Measurements from ENCODE around the gene XPNPEP1. TPM values are rescaled to one million over a fixed set of nuclear protein-coding genes. Genes with fewer than 3 reads are reported as not detected.

Gene XPNPEP1
- total RNA-seq, 2 experiments from 2014 or later = 52.2 to 52.6 TPM

DNA sequence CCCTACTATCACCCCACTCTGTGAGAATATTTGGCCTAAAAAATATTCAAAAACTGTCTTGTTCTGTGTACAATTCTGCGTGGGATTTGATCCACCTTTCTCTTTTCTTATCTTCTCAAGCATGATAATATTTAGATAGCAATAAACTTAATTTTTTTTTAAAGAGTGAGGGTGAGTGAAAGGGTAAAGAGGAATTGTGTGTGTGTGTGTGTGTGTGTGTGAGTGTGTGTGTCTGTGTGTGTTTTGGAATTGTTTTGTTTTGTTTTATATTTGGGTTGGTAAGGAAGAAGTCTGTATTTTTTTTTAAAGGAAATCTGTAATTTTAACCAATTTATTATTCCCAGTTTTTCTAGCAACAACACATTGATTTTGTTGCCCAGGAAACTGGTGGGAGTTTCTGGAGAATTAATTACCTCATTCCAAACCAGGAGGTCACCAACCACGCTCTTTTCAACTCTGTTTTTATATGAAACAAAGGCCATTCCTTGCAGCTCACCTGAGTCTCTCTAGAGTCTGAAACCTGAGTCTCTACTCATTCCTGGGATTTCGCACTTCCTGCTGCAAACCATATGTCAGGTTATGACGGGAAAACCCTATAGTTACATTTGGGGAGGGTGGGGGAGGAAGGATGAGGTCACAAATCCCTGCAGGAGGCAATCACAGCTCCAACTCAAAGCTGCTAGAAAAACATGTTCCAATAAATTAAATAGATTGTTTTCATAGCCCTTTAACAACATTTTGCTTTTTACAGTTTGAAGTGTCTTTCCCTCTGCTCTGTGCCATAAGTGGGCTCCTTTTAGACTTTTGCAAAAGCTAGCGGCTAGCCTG, 38.1 kb upstream of the XPNPEP1 start:
- Mint-ChIP-seq H3K4me3 (no peak overlapping the region), H3K27me3 (ENCODE audit: low read depth) (no peaks in the 10 kb centered on the region), H3K36me3 (ENCODE audit: low read depth) (no peaks in the 10 kb centered on the region), H3K9me3 (no peaks in the 10 kb centered on the region), H3K4me1 (ENCODE audit: low read depth) (peaks cover 2% of the 10 kb centered on the region), H3K27ac (no peak overlapping the region)
- DNase-seq = no peak
- intact Hi-C loops (cut with micrococcal nuclease) = no loop called here
- CTCF ChIA-PET = no interaction called here

DNA sequence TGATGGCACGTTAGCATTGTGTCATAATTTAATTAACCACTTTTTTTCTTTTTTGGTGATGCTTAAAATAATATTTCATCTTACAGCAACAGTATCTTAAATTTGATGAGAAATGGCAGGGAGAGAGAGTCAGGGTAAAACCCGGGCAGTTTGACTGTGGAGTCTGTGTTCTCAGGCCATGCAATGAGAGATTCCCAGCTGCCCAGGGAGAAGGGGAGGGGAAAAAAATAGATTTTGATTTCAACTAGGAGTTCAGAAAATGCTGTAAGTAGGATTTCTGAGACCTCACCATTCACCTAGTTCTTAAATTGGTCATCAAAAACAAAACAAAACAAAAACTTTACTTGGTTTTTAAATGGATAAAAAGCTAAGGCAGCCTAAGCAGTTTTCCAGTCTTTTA, 37.4 kb upstream of the XPNPEP1 start:
- intact Hi-C loops (cut with micrococcal nuclease) = no loop called here
- CTCF ChIA-PET = no interaction called here
- Mint-ChIP-seq H3K9me3 (no peaks in the 10 kb centered on the region), H3K36me3 (ENCODE audit: low read depth) (no peaks in the 10 kb centered on the region), H3K4me3 (no peak overlapping the region), H3K27ac (no peak overlapping the region), H3K27me3 (ENCODE audit: low read depth) (no peaks in the 10 kb centered on the region), H3K4me1 (ENCODE audit: low read depth) (peaks cover 2% of the 10 kb centered on the region)
- DNase-seq = no peak

DNA sequence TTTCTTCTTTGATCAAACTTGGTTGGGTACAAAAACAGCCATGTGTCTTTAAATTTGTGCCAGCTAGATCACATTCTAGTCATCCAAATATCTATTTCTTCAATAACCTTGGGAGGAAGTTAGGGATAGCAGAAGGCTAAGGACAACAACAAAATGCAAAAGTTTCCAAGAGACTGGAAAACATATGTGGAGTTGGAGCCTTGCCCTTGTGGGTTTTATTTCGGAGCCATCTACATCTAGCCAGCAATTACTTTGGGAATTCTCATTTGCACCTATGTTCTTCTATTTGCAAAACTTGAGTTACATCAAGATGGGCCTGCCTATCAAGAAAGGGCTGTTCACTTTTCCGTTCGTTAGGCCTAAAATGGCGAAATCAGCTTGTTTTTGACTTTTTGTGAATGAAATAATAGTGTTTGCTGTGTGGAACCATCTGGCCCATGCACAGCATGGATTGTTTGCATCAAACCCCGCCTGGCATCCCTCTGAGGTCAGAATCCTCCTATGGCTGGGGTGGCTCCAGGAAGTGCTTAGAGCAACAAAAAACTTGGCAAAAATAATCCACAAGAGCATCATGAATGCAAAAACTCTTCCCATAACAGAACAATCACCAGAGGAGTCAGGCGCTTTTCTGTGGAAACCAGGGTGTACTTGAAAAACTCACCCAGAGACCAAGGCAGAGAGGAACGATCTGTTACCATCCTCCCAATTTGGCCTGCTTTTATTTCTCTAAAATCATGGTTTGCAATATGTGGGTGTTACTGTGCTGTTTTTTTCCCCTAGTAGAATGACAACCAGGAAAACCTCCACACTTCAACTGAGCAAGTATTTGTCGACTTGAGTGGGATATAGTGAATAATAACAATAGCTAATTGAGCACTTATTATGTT, 36.2 kb upstream of the XPNPEP1 start:
- Mint-ChIP-seq H3K27ac (no peak overlapping the region), H3K27me3 (ENCODE audit: low read depth) (no peaks in the 10 kb centered on the region), H3K4me1 (ENCODE audit: low read depth) (peaks cover 2% of the 10 kb centered on the region), H3K9me3 (no peaks in the 10 kb centered on the region), H3K4me3 (no peak overlapping the region), H3K36me3 (ENCODE audit: low read depth) (no peaks in the 10 kb centered on the region)
- intact Hi-C loops (cut with micrococcal nuclease) = no loop called here
- CTCF ChIA-PET = no interaction called here
- no peak for DNase-seq

DNA sequence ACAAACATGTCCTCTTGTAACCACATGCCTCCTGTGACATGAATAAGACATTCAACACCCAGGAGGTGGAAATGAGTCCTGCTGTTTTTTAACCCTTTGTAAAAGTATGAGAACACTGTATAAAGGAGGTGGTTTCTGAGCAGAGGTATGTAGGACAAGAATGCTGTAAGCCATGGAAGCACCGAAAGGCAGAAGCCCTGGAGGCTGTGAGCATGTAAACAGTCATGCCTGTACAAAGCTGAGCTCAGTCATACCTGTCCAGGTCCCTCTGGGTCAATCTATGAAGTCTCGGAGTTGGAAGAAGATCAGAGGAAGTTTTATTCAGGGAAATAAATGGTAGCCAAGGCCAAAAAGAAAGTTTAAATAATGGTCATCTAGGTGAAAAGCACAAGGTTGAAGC, 34.7 kb upstream of the XPNPEP1 start:
- Mint-ChIP-seq H3K27ac (no peak overlapping the region), H3K4me3 (no peak overlapping the region), H3K9me3 (no peaks in the 10 kb centered on the region), H3K27me3 (ENCODE audit: low read depth) (no peaks in the 10 kb centered on the region), H3K4me1 (ENCODE audit: low read depth) (peaks cover 2% of the 10 kb centered on the region), H3K36me3 (ENCODE audit: low read depth) (no peaks in the 10 kb centered on the region)
- intact Hi-C loops (cut with micrococcal nuclease) = no loop called here
- no peak for DNase-seq
- CTCF ChIA-PET = interaction anchor here (0.7 to 1.3 kb wide), 3 partner anchors 15 to 74 kb away, joined by 3 to 4 read pairs (median 3); no protein-coding TSS in a partner anchor

DNA sequence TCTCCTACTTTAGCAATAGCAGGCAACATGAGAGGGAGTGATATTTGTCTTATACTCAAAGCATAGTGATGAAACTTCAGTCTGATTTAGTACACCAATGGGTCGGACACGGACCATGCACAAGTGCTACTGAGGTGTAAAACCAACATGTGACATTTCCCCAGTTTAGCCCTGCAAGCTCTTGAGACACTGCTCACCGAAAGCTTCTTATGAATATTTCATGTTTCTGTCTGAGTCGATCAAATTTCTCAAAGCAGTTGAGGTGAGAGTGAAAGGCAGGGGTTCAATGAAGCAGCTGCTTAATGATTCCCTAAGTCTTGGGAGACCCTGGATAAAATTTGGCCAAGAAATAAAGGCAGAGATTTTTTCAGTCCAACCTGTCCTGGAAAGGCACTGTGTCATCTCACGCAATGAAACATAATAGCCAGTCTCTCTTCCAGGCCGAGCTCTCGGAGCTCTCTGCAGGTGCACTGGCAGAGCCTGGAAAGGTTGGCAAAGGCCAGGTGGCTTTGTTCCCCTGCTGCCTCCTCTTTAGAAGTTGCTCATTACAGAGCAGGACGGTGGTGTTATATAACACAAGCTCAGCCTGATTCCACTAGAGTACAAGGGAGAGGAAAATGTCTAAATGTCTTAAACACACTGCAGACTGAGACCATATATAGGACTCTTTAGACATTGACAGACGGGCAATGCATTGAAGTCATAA, 33.9 kb upstream of the XPNPEP1 start:
- Mint-ChIP-seq H3K4me1 (ENCODE audit: low read depth) (peaks cover 2% of the 10 kb centered on the region), H3K36me3 (ENCODE audit: low read depth) (no peaks in the 10 kb centered on the region), H3K27me3 (ENCODE audit: low read depth) (no peaks in the 10 kb centered on the region), H3K27ac (no peak overlapping the region), H3K4me3 (no peak overlapping the region), H3K9me3 (no peaks in the 10 kb centered on the region)
- CTCF ChIA-PET = interaction anchor here (0.6 to 1.6 kb wide), 8 partner anchors 18 to 165 kb away, joined by 3 to 7 read pairs (median 3); no protein-coding TSS in a partner anchor
- DNase-seq = no peak
- intact Hi-C loops (cut with micrococcal nuclease) = loop anchor here (2.0 kb wide), 1 partner anchor 72 kb away; no protein-coding TSS in a partner anchor

DNA sequence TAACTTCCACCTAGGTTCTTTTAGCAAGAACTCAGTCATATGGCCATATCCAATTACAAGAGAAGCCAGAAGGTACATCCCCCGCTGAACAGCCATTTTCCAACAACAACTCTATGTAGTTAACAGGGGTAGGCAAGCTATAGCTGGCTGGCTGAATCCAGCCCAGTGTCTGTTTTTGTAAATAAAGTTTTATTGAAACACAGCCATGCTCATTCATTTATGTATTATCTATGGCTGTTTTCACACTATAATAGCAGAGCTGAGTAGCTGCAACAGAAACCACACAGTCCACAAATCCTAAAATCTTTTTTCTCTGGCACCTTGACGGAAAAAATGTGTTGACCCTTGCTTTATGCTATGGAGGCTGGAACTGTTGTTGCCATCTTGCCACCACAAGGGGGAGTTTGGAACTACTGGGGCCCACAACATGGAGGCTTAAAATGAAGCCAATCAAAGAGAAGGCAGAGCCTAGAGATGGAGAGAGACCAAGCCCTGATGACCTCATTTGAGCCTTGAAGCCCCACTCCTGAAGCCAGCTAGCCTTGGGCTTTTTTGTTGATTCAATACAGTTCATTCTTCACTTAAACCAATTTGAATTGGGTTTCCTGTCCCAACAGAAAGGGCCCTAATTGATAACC, 33.3 kb upstream of the XPNPEP1 start:
- H3K27ac Mint-ChIP-seq = no peak overlapping the region
- no peaks in the 10 kb centered on the region for H3K27me3 Mint-ChIP-seq (ENCODE audit: low read depth)
- H3K36me3 Mint-ChIP-seq (ENCODE audit: low read depth) = no peaks in the 10 kb centered on the region
- peaks cover 2% of the 10 kb centered on the region for H3K4me1 Mint-ChIP-seq (ENCODE audit: low read depth)
- intact Hi-C loops (cut with micrococcal nuclease) = loop anchor here (2.0 kb wide), 1 partner anchor 72 kb away; no protein-coding TSS in a partner anchor
- H3K4me3 Mint-ChIP-seq = no peak overlapping the region
- H3K9me3 Mint-ChIP-seq = no peaks in the 10 kb centered on the region
- CTCF ChIA-PET = interaction anchor here (0.6 to 1.6 kb wide), 8 partner anchors 17 to 165 kb away, joined by 3 to 7 read pairs (median 3); no protein-coding TSS in a partner anchor
- DNase-seq = peak; percentile 45

DNA sequence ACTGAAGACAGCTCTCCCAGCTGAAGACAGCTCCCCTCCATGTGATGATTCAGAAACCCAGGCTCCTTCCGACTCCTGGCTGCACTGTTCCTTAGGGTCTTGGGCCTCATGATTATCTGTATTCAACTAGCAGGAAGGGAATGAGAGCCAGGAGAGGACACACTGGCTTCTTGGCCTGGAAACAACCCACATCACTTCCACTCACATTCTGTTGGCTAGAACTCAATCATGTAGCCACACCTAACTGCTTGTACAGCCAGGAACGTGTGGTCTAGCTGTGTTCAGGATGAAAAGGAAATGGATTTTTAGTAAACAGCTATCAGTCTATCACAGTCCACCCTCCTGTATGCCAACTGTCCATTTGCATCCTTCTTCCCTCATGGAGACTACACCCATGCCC, 30.5 kb upstream of the XPNPEP1 start:
- Mint-ChIP-seq H3K9me3 (no peaks in the 10 kb centered on the region), H3K27ac (no peak overlapping the region), H3K27me3 (ENCODE audit: low read depth) (no peaks in the 10 kb centered on the region), H3K36me3 (ENCODE audit: low read depth) (no peaks in the 10 kb centered on the region), H3K4me3 (no peak overlapping the region), H3K4me1 (ENCODE audit: low read depth) (peaks cover 2% of the 10 kb centered on the region)
- intact Hi-C loops (cut with micrococcal nuclease) = no loop called here
- DNase-seq = no peak
- CTCF ChIA-PET = interaction anchor here (0.6 to 1.5 kb wide), 7 partner anchors 19 to 841 kb away, joined by 3 to 5 read pairs (median 3); no protein-coding TSS in a partner anchor

DNA sequence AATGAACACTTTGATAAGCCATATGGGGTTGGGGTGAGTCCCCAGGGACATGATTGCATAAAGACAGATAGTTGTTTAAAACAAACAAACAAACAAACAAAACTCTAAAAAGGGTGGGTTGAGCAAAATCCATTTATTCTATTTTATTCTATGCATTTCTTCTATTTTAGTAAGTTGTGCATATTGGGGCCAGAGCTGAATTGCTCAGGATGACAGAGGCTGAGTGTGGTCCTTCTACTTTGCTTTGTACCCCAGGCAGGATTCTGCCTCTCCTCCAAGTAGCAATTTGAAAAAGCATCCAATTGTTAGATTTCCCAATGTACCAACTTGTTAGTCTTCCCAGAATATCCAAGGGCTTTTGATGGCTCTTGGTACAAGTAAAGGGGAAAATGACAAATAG, 29.2 kb upstream of the XPNPEP1 start:
- Mint-ChIP-seq H3K27ac (no peak overlapping the region), H3K4me1 (ENCODE audit: low read depth) (peaks cover 2% of the 10 kb centered on the region), H3K27me3 (ENCODE audit: low read depth) (no peaks in the 10 kb centered on the region), H3K9me3 (no peaks in the 10 kb centered on the region), H3K36me3 (ENCODE audit: low read depth) (no peaks in the 10 kb centered on the region), H3K4me3 (no peak overlapping the region)
- CTCF ChIA-PET = interaction anchor here (0.6 to 0.7 kb wide), 2 partner anchors 28 to 910 kb away, joined by 3 to 6 read pairs; no protein-coding TSS in a partner anchor
- DNase-seq = no peak
- intact Hi-C loops (cut with micrococcal nuclease) = no loop called here

DNA sequence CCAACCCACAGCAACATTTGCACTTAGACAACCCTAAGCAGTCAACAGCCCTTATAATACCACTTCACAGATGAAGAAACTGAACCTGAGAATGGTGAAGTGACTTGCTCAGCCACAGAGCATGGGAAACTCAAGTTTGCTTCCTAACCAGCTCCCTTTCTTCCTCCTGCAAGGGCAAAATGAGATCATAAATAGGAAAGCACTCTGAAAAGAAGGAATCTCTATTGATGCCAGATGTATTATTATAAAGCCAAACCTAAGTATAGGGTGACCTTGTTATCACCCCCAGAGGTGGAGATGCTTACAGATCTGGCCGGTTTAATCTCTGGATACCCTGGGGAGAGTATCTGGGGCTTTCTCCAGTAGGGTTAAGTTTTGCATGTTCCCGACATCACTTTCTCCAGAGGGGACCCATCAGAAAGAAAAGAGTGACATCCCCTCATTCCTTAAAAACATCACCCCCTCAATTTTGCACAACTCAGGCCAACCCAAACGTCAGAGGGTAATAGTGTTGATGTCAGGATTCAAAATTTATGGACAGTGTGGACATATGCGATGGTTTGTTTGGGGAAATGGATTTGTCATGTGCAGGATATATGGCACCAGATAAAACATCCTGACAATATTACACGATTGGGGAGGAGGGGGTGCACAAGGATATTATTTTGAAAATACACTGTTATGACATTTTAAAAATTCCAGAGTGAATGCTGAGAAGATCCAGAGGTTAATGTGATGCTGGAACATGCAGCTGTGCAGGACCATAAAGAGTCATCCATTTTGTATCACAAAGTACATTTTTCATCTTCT, 24.0 kb upstream of the XPNPEP1 start:
- H3K27ac Mint-ChIP-seq = no peak overlapping the region
- no peaks in the 10 kb centered on the region for H3K9me3 Mint-ChIP-seq
- H3K27me3 Mint-ChIP-seq (ENCODE audit: low read depth) = no peaks in the 10 kb centered on the region
- no peaks in the 10 kb centered on the region for H3K36me3 Mint-ChIP-seq (ENCODE audit: low read depth)
- intact Hi-C loops (cut with micrococcal nuclease) = no loop called here
- CTCF ChIA-PET = no interaction called here
- H3K4me3 Mint-ChIP-seq = no peak overlapping the region
- no peaks in the 10 kb centered on the region for H3K4me1 Mint-ChIP-seq (ENCODE audit: low read depth)
- no peak for DNase-seq

DNA sequence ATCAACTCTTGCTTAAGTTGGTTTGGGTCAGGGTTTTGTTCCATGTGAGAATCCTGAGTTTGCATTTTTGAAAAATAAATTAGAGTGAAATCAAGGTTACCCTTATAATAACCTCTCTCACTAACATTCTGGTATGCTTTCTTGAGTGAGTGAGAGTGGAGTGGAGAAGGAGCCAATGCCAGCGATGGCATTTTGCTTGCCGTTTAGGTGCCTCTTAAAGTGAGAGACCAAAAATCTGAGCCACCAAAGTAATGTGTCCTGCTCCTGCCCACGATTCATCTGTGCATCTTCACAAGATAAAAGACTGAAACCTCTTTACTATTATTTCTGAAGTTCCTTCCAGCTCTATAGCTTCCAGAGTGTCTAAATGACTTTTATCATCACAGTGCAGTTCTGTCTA, 23.4 kb upstream of the XPNPEP1 start:
- no peaks in the 10 kb centered on the region for H3K9me3 Mint-ChIP-seq
- DNase-seq = no peak
- H3K36me3 Mint-ChIP-seq (ENCODE audit: low read depth) = no peaks in the 10 kb centered on the region
- H3K4me3 Mint-ChIP-seq = no peak overlapping the region
- no peak overlapping the region for H3K27ac Mint-ChIP-seq
- H3K4me1 Mint-ChIP-seq (ENCODE audit: low read depth) = no peaks in the 10 kb centered on the region
- H3K27me3 Mint-ChIP-seq (ENCODE audit: low read depth) = no peaks in the 10 kb centered on the region
- intact Hi-C loops (cut with micrococcal nuclease) = no loop called here
- CTCF ChIA-PET = no interaction called here

DNA sequence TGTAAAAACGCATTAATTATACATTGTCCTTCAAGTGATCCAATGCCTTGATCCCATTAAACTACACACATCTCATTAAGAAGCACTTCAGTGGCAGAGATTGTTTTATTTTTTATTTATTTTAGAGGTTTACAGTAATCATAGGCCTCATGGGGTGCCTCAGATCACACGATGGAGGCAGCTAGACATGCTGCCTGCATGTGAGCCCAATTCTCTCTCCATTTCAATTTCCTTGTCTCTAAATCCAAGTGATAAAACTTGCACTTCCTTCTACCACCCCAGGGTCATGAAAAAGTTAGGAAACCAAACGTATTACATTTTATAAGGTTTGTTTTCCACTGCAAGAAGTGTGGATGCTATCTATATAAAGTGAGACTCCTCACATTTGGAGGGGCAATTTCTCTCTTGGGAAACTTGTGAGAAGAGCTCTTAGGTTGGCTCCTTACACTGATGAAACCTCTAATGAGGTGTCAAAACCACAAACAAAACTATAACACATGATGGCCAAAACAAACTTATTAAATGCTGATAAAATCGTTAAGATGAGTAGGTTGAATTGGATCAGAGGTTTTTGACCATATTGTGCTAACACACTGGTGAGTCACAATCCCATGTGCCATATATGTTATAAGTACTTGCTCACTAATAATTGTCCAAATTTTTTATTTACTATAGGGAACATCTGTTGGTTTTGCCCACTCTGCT, 22.3 kb upstream of the XPNPEP1 start:
- H3K9me3 Mint-ChIP-seq = no peaks in the 10 kb centered on the region
- H3K27ac Mint-ChIP-seq = no peak overlapping the region
- CTCF ChIA-PET = no interaction called here
- H3K4me1 Mint-ChIP-seq (ENCODE audit: low read depth) = peaks cover 2% of the 10 kb centered on the region
- intact Hi-C loops (cut with micrococcal nuclease) = no loop called here
- no peak overlapping the region for H3K4me3 Mint-ChIP-seq
- H3K36me3 Mint-ChIP-seq (ENCODE audit: low read depth) = no peaks in the 10 kb centered on the region
- DNase-seq = no peak
- H3K27me3 Mint-ChIP-seq (ENCODE audit: low read depth) = no peaks in the 10 kb centered on the region
